Panc1 (cell line): ENCODE data around the gene ADSL. TPM values are rescaled to one million over a fixed set of nuclear protein-coding genes. Genes with fewer than 3 reads are reported as not detected.

Experiments used
- ATAC-seq: fragments of 200-7000 bp; cut with Tn5 transposase; 2 replicates; pipeline ENCODE4 v1.9.1; 2020; ENCODE audit warnings: mild to moderate bottlenecking, moderate library complexity
- BruUV-seq: library from RNA; stranded (reverse); fragments of 400-500 nt; replicated peaks from 2 replicates; lab custom pipeline; 2021; lab: Mats Ljungman, UMichigan
- CTCF ChIA-PET: fragments of 300-600 bp; sonication (Branson Sonifier 250); formaldehyde crosslinking; loops from one replicate; lab custom pipeline; 2022; ENCODE audit warnings: antibody characterized with exemption; lab: Charles Lee
- POLR2A ChIA-PET: fragments of 300-600 bp; sonication (Branson Sonifier 250); formaldehyde crosslinking; loops from one replicate; lab custom pipeline; 2022; ENCODE audit warnings: antibody characterized with exemption; lab: Charles Lee
- DNase-seq: peaks from one replicate; pipeline ENCODE4 v3.0.0-alpha.2; 2010; ENCODE audit warnings: low read depth, low spot score
- H3K27ac ChIP-seq: 2 replicates; pipeline ENCODE4 v1.5.1; 2011; ENCODE audit warnings: mild to moderate bottlenecking, low read length, inconsistent platforms
- H3K27me3 ChIP-seq: fragments of 200-500 bp; sonication (Bioruptor generic); 2 replicates; pipeline ENCODE4 v1.6.0; 2014; ENCODE audit warnings: low read length, inconsistent platforms; ENCODE audit not compliant: control insufficient read depth, insufficient read depth
- H3K36me3 ChIP-seq: fragments of 200-500 bp; sonication (Bioruptor generic); 2 replicates; pipeline ENCODE4 v1.5.1; 2014; ENCODE audit warnings: inconsistent platforms, mild to moderate bottlenecking, low read length, moderate library complexity; ENCODE audit not compliant: control insufficient read depth, insufficient read depth
- H3K4me1 ChIP-seq: 2 replicates; pipeline ENCODE4 v1.5.1; 2011; ENCODE audit warnings: inconsistent platforms, mild to moderate bottlenecking, low read length, moderate library complexity; ENCODE audit not compliant: control insufficient read depth, insufficient read depth
- H3K4me3 ChIP-seq, 2 experiments: 2 replicates each; pipeline ENCODE4 v1.5.1; 2011 to 2012; ENCODE audit warnings: low read depth in 2 of 2, low read length in 2 of 2, mild to moderate bottlenecking in 2 of 2, inconsistent platforms in 1 of 2, moderate library complexity in 1 of 2
- H3K9me3 ChIP-seq: fragments of 200-500 bp; sonication (Bioruptor generic); 2 replicates; pipeline ENCODE4 v1.5.1; 2014; ENCODE audit warnings: low read depth, mild to moderate bottlenecking, inconsistent platforms, low read length, moderate library complexity; ENCODE audit not compliant: control insufficient read depth, insufficient read depth
- POLR2AphosphoS5 ChIP-seq: IDR thresholded peaks from 2 replicates; pipeline ENCODE4 v1.6.1; 2012; ENCODE audit warnings: mild to moderate bottlenecking, low read depth, low read length, moderate library complexity
- SIN3A ChIP-seq: IDR thresholded peaks from 2 replicates; pipeline ENCODE4 v1.6.1; 2012; ENCODE audit warnings: low read depth, mild to moderate bottlenecking, low read length, moderate library complexity, borderline replicate concordance; ENCODE audit not compliant: insufficient read depth
- TCF7L2 ChIP-seq: IDR thresholded peaks from 2 replicates; pipeline ENCODE4 v1.6.1; 2011; ENCODE audit warnings: mild to moderate bottlenecking, low read depth, low read length, inconsistent platforms
- in situ Hi-C: cut with HindIII; loops from 2 replicates; pipeline ENCODE4 v1.10.0; 2016; ENCODE audit warnings: low sequenced_read_pairs, low pct_unique_long_range_greater_than_20kb
- intact Hi-C: fragments of 100-400 bp; cut with micrococcal nuclease; formaldehyde crosslinking; loops from one replicate; pipeline ENCODE4 v1.10.0; 2022; ENCODE audit not compliant: unreplicated experiment
- total RNA-seq: library from RNA; stranded (reverse); gene quantifications from one replicate; pipeline ENCODE4 v1.2.1, GENCODE V29; 2021; ENCODE audit not compliant: unreplicated experiment
- TF ChIP-seq, protein P1 (sequence below), 2 experiments: IDR thresholded peaks; 2 replicates each; pipeline ENCODE4 v1.6.1; 2011 to 2012; ENCODE audit warnings: low read depth in 2 of 2, control low read depth in 1 of 2, low read length in 1 of 2, mild to moderate bottlenecking in 1 of 2, moderate library complexity in 1 of 2; ENCODE audit not compliant: insufficient read depth in 1 of 2
- TF ChIP-seq, protein P2 (sequence below): fragments of 450-650 bp; IDR thresholded peaks from 2 replicates; pipeline ENCODE4 v1.5.1; 2017; ENCODE audit warnings: mild to moderate bottlenecking

ADSL gene
- total RNA-seq, 1 experiment from 2014 or later = 107 TPM

DNA sequence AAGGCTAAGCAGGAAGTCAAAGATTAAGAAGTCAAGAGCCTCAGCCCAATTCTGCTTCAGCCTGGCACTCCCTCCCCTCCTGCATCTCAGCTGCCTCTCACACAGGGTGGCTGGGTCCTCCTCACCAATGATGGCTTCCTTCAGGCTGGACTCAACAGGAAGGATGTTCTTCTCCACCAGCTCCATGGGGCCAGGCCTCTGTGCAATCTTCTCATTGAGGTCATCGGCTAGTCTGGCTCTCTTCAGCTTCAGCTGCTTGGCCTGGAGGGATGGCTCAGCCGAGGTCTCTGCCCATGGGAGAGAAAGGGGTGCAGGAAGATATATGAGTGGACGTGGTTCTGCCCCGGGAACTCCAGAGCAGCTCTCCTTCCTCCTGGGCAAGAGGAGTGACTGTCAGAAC lies 83.2 kb downstream of the ADSL start:
- Histone ChIP-seq H3K9me3 (no peaks in the 10 kb centered on the region), H3K27ac (no peak overlapping the region), H3K4me1 (no peaks in the 10 kb centered on the region), H3K36me3 (peaks cover 7% of the 10 kb centered on the region), H3K27me3 (no peaks in the 10 kb centered on the region), H3K4me3 (no peak overlapping the region)
- TF ChIP-seq SIN3A = no peak
- TF ChIP-seq, protein P1, sequence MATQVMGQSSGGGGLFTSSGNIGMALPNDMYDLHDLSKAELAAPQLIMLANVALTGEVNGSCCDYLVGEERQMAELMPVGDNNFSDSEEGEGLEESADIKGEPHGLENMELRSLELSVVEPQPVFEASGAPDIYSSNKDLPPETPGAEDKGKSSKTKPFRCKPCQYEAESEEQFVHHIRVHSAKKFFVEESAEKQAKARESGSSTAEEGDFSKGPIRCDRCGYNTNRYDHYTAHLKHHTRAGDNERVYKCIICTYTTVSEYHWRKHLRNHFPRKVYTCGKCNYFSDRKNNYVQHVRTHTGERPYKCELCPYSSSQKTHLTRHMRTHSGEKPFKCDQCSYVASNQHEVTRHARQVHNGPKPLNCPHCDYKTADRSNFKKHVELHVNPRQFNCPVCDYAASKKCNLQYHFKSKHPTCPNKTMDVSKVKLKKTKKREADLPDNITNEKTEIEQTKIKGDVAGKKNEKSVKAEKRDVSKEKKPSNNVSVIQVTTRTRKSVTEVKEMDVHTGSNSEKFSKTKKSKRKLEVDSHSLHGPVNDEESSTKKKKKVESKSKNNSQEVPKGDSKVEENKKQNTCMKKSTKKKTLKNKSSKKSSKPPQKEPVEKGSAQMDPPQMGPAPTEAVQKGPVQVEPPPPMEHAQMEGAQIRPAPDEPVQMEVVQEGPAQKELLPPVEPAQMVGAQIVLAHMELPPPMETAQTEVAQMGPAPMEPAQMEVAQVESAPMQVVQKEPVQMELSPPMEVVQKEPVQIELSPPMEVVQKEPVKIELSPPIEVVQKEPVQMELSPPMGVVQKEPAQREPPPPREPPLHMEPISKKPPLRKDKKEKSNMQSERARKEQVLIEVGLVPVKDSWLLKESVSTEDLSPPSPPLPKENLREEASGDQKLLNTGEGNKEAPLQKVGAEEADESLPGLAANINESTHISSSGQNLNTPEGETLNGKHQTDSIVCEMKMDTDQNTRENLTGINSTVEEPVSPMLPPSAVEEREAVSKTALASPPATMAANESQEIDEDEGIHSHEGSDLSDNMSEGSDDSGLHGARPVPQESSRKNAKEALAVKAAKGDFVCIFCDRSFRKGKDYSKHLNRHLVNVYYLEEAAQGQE (IDR thresholded peaks at IDR 0.05; ENCODE audit: insufficient read depth in 1 of 2, low read depth in 2 of 2, low read length in 1 of 2) = no peak
- no peak for TF ChIP-seq POLR2AphosphoS5
- TF ChIP-seq TCF7L2 = no peak
- TF ChIP-seq, protein P2, sequence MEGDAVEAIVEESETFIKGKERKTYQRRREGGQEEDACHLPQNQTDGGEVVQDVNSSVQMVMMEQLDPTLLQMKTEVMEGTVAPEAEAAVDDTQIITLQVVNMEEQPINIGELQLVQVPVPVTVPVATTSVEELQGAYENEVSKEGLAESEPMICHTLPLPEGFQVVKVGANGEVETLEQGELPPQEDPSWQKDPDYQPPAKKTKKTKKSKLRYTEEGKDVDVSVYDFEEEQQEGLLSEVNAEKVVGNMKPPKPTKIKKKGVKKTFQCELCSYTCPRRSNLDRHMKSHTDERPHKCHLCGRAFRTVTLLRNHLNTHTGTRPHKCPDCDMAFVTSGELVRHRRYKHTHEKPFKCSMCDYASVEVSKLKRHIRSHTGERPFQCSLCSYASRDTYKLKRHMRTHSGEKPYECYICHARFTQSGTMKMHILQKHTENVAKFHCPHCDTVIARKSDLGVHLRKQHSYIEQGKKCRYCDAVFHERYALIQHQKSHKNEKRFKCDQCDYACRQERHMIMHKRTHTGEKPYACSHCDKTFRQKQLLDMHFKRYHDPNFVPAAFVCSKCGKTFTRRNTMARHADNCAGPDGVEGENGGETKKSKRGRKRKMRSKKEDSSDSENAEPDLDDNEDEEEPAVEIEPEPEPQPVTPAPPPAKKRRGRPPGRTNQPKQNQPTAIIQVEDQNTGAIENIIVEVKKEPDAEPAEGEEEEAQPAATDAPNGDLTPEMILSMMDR = no peak
- POLR2A ChIA-PET = no interaction called here
- no TSS peak for BruUV-seq
- DNase-seq = no peak
- CTCF ChIA-PET = no interaction called here
- no peak for ATAC-seq
- intact Hi-C loops = no loop called here
- in situ Hi-C loops = no loop called here

- no peaks in the 10 kb centered on the region for H3K9me3 ChIP-seq
- H3K27ac ChIP-seq = no peak overlapping the region
- CTCF ChIA-PET = interaction anchor here (0.6 kb wide), 1 partner anchor 55 kb away, joined by 3 read pairs; no protein-coding TSS in a partner anchor
- in situ Hi-C loops (no loop called here), intact Hi-C loops (no loop called here)
- no peaks in the 10 kb centered on the region for H3K4me1 ChIP-seq
- TF ChIP-seq, protein P1 (IDR thresholded peaks at IDR 0.05; ENCODE audit: insufficient read depth in 1 of 2, low read depth in 2 of 2, low read length in 1 of 2) = no peak
- TF ChIP-seq SIN3A = no peak
- TF ChIP-seq POLR2AphosphoS5 = no peak
- TF ChIP-seq, protein P2 = no peak
- TF ChIP-seq TCF7L2 = no peak
- H3K27me3 ChIP-seq = no peaks in the 10 kb centered on the region
- H3K36me3 ChIP-seq = peaks cover 7% of the 10 kb centered on the region
- POLR2A ChIA-PET = no interaction called here
- no peak for DNase-seq
- no TSS peak for BruUV-seq
- H3K4me3 ChIP-seq = no peak overlapping the region
- no peak for ATAC-seq
These were observed 84.7 kb downstream of the ADSL start for GRCh38 chr22:40430991-40431390.
